Endothelial cell of umbilical vein (primary cell): Measurements from ENCODE around the gene TSEN34. TPM values are rescaled to one million over a fixed set of nuclear protein-coding genes. Genes with fewer than 3 reads are reported as not detected.

Experiments
- BruUV-seq: library from RNA; stranded (reverse); fragments of 400-500 nt; replicated peaks from 2 replicates; lab custom pipeline; 2021; lab: Mats Ljungman, UMichigan
- CTCF ChIA-PET: fragments of 300-600, 350-600 bp; sonication (Branson Sonifier 250); formaldehyde crosslinking; loops from one replicate; lab custom pipeline; 2021; ENCODE audit warnings: antibody characterized with exemption, inconsistent platforms; lab: Charles Lee
- POLR2A ChIA-PET: fragments of 300-600, 350-600 bp; sonication (Branson Sonifier 250); formaldehyde crosslinking; loops from one replicate; lab custom pipeline; 2021; ENCODE audit warnings: antibody characterized with exemption, inconsistent platforms; lab: Charles Lee
- DNase-seq: peaks from one replicate; pipeline ENCODE4 v3.0.0-alpha.2; 2011; ENCODE audit warnings: low read depth, low spot score
- FAIRE-seq: peaks from 2 replicates; lab custom pipeline; 2011; peaks lifted over from hg19 to GRCh38; lab: Jason Lieb, UNC
- H2AFZ ChIP-seq: 2 replicates; pipeline ENCODE4 v1.6.0; 2012; ENCODE audit warnings: low read depth, low read length, control low read depth, inconsistent platforms
- H3K27ac ChIP-seq: 2 replicates; pipeline ENCODE4 v1.5.1; 2011; ENCODE audit warnings: low read depth, mild to moderate bottlenecking, control low read depth, low read length, moderate library complexity; ENCODE audit not compliant: insufficient read depth
- H3K27me3 ChIP-seq, 2 experiments: 2 replicates each; pipeline versions ENCODE4 v1.6.0 to v1.6.1; 2011; ENCODE audit warnings: low read length in 2 of 2, mixed read lengths in 1 of 2; ENCODE audit not compliant: control insufficient read depth in 2 of 2, insufficient read depth in 2 of 2
- H3K36me3 ChIP-seq, 2 experiments: 2 replicates in 1 of 2; 3 replicates in 1 of 2; pipeline ENCODE4 v1.5.1; 2011; ENCODE audit warnings: low read length in 2 of 2, mild to moderate bottlenecking in 1 of 2, moderate library complexity in 1 of 2; ENCODE audit not compliant: control insufficient read depth in 2 of 2, insufficient read depth in 2 of 2; ENCODE audit errors: extremely low read depth in 1 of 2
- H3K4me1 ChIP-seq: 3 replicates; pipeline ENCODE4 v1.5.1; 2011; ENCODE audit warnings: mild to moderate bottlenecking, low read length; ENCODE audit not compliant: control insufficient read depth, insufficient read depth; ENCODE audit errors: extremely low read depth
- H3K4me2 ChIP-seq: 2 replicates; pipeline ENCODE4 v1.6.1; 2011; ENCODE audit warnings: low read length, control low read depth, mixed read lengths; ENCODE audit not compliant: insufficient read depth
- H3K4me3 ChIP-seq, 3 experiments: fragments of 200-600 bp in 1 of 3; sonication (generic), shearing (Covaris generic) in 1 of 3; replicated peaks in 1 of 3; 2 replicates each; pipeline ENCODE4 v1.5.1; 2011 to 2016; ENCODE audit warnings: control low read depth in 3 of 3, low read length in 3 of 3, mild to moderate bottlenecking in 2 of 3, inconsistent platforms in 1 of 3, low read depth in 1 of 3, moderate library complexity in 1 of 3; ENCODE audit not compliant: insufficient read depth in 1 of 3
- H3K79me2 ChIP-seq: 2 replicates; pipeline ENCODE4 v1.6.0; 2012; ENCODE audit warnings: low read length, inconsistent platforms; ENCODE audit not compliant: control insufficient read depth, insufficient read depth
- H3K9ac ChIP-seq: replicated peaks from 2 replicates; pipeline ENCODE3; 2011; ENCODE audit warnings: low read length, control low read depth; ENCODE audit not compliant: insufficient read depth; ENCODE audit errors: extremely low read depth
- H3K9me1 ChIP-seq: replicated peaks from 3 replicates; pipeline ENCODE4 v1.6.0; 2011; ENCODE audit warnings: mild to moderate bottlenecking, low read length; ENCODE audit not compliant: control insufficient read depth, insufficient read depth; ENCODE audit errors: extremely low read depth
- H3K9me3 ChIP-seq: replicated peaks from 2 replicates; pipeline ENCODE4 v1.5.1; 2012; ENCODE audit warnings: low read length, inconsistent platforms; ENCODE audit not compliant: control insufficient read depth, insufficient read depth
- H4K20me1 ChIP-seq: replicated peaks from 2 replicates; pipeline ENCODE3; 2011; ENCODE audit warnings: mild to moderate bottlenecking, low read length; ENCODE audit not compliant: control insufficient read depth, insufficient read depth; ENCODE audit errors: extremely low read depth
- EZH2 ChIP-seq: IDR thresholded peaks from 2 replicates; pipeline ENCODE4 v1.6.1; 2012; ENCODE audit warnings: borderline replicate concordance, low read depth, mild to moderate bottlenecking, moderate library complexity, low read length, inconsistent platforms; ENCODE audit not compliant: severe bottlenecking
- FOS ChIP-seq: IDR thresholded peaks from 2 replicates; pipeline ENCODE4 v1.6.1; 2011; ENCODE audit warnings: mild to moderate bottlenecking, low read length, moderate library complexity, borderline replicate concordance; ENCODE audit not compliant: insufficient read depth
- GATA2 ChIP-seq: IDR thresholded peaks from 2 replicates; pipeline ENCODE4 v1.7.0; 2011; ENCODE audit warnings: low read depth, mild to moderate bottlenecking, moderate library complexity, mixed read lengths, low read length; ENCODE audit not compliant: insufficient read length, insufficient read depth
- JUN ChIP-seq: IDR thresholded peaks from 2 replicates; pipeline ENCODE4 v1.6.1; 2011; ENCODE audit warnings: borderline replicate concordance, low read depth; ENCODE audit not compliant: insufficient read length, insufficient read depth
- MYC ChIP-seq: IDR thresholded peaks from one replicate; pipeline ENCODE4 v1.6.1; 2011; ENCODE audit warnings: mild to moderate bottlenecking, low read depth, low read length
- POLR2A ChIP-seq: IDR thresholded peaks from 2 replicates; pipeline ENCODE4 v1.6.1; 2012; ENCODE audit warnings: low read depth, mild to moderate bottlenecking, control low read depth, low read length
- POLR2AphosphoS5 ChIP-seq: IDR thresholded peaks from 2 replicates; pipeline ENCODE4 v1.6.1; 2012; ENCODE audit warnings: low read depth, mild to moderate bottlenecking, control low read depth, low read length, moderate library complexity; ENCODE audit not compliant: insufficient read depth
- dilution Hi-C: fragments of 300-500 bp; cut with MboI; formaldehyde crosslinking; loops from one replicate; pipeline ENCODE4 v1.15.0; 2019; ENCODE audit warnings: low sequenced_read_pairs; ENCODE audit not compliant: extremely low pct_ligation_motif_present
- intact Hi-C: fragments of 100-400 bp; cut with micrococcal nuclease; formaldehyde crosslinking; loops from one replicate; pipeline ENCODE4 v1.10.0; 2022
- polyA plus RNA-seq, 4 experiments: library from polyadenylated mRNA; depleted of rRNA in 3 of 4; stranded (reverse) in 3 of 4; unstranded in 1 of 4; fragments of >200 nt; gene quantifications; 2 replicates each; pipeline versions ENCODE4 v1.2.1 to v1.2.3, GENCODE V29; 2011 to 2012; ENCODE audit warnings: missing spikeins in 1 of 4
- total RNA-seq: library from RNA; stranded (reverse); gene quantifications from 2 replicates; pipeline ENCODE4 v1.2.3, GENCODE V29; 2021
- TF ChIP-seq, protein P1 (sequence below): IDR thresholded peaks from 2 replicates; pipeline ENCODE4 v1.6.1; 2011; ENCODE audit not compliant: insufficient read depth, insufficient read length
- TF ChIP-seq, protein P2 (sequence below), 2 donors: IDR thresholded peaks; 1 replicate in 1 of 2; 2 replicates in 1 of 2; pipeline ENCODE4 v1.5.1; 2011; ENCODE audit warnings: low read length in 2 of 2, mild to moderate bottlenecking in 2 of 2, moderate library complexity in 2 of 2, control low read depth in 1 of 2, inconsistent platforms in 1 of 2, low read depth in 1 of 2; ENCODE audit not compliant: insufficient read depth in 1 of 2; ENCODE audit errors: extremely low read depth in 1 of 2

Gene TSEN34
- total and polyA plus RNA-seq, 2 donors (not counting 3 experiments of a cell fraction or from before 2014, with no cell fraction given) = 40.7 to 81.9 TPM

DNA sequence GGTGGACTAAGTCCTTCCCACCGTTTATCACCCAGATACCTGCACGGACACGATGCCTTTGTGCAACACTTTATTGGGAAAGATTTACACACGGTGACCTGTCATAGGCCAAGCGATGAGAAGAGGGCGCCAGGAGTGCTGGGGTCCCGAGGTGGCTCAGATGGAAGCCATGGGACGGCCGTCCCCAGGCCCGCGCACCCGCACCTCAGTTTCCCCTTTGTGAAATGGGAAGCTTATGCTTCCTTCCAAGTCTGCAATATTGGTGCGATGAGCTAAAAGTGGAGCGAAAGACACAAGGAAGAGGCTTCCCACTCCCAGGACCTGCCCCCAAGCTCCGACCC is 17.8 kb upstream of the TSEN34 start:
- H3K9ac ChIP-seq = no peak overlapping the region
- no peak for FAIRE-seq
- H3K27ac ChIP-seq = no peak overlapping the region
- H3K79me2 ChIP-seq = no peaks in the 10 kb centered on the region
- intact Hi-C loops = no loop called here
- no peaks in the 10 kb centered on the region for H3K9me3 ChIP-seq
- no TSS peak for BruUV-seq
- no peaks in the 10 kb centered on the region for H3K27me3 ChIP-seq
- DNase-seq = no peak
- H3K4me3 ChIP-seq = no peak overlapping the region
- TF ChIP-seq FOS = no peak
- no peak for TF ChIP-seq GATA2
- no peak for TF ChIP-seq POLR2A
- TF ChIP-seq POLR2AphosphoS5 = no peak
- TF ChIP-seq EZH2 = no peak
- TF ChIP-seq MYC = no peak
- TF ChIP-seq, protein P1, sequence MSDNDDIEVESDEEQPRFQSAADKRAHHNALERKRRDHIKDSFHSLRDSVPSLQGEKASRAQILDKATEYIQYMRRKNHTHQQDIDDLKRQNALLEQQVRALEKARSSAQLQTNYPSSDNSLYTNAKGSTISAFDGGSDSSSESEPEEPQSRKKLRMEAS = no peak
- TF ChIP-seq, protein P2, sequence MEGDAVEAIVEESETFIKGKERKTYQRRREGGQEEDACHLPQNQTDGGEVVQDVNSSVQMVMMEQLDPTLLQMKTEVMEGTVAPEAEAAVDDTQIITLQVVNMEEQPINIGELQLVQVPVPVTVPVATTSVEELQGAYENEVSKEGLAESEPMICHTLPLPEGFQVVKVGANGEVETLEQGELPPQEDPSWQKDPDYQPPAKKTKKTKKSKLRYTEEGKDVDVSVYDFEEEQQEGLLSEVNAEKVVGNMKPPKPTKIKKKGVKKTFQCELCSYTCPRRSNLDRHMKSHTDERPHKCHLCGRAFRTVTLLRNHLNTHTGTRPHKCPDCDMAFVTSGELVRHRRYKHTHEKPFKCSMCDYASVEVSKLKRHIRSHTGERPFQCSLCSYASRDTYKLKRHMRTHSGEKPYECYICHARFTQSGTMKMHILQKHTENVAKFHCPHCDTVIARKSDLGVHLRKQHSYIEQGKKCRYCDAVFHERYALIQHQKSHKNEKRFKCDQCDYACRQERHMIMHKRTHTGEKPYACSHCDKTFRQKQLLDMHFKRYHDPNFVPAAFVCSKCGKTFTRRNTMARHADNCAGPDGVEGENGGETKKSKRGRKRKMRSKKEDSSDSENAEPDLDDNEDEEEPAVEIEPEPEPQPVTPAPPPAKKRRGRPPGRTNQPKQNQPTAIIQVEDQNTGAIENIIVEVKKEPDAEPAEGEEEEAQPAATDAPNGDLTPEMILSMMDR (IDR thresholded peaks at IDR 0.05; ENCODE audit: extremely low read depth in 1 of 2, insufficient read depth in 1 of 2, low read depth in 1 of 2, low read length in 2 of 2) = no peak
- no peak for TF ChIP-seq JUN
- POLR2A ChIA-PET = no interaction called here
- H2AFZ ChIP-seq = no peak overlapping the region
- CTCF ChIA-PET = interaction anchor here (1.1 to 2.3 kb wide), 3 partner anchors 16 to 93 kb away, joined by 3 to 5 read pairs (median 4); partner anchors contain the start of gene MBOAT7
- no peak overlapping the region for H3K4me2 ChIP-seq
- peaks cover 3 to 9% of the 10 kb centered on the region in 2 experiments for H3K36me3 ChIP-seq
- no peaks in the 10 kb centered on the region for H3K4me1 ChIP-seq
- dilution Hi-C loops = no loop called here
- no peaks in the 10 kb centered on the region for H4K20me1 ChIP-seq
- H3K9me1 ChIP-seq = no peaks in the 10 kb centered on the region
